B cell (primary cell): ENCODE measurements around the gene FRMPD2.

ENCODE experiments used
- EZH2 ChIP-seq: IDR thresholded peaks from 2 replicates; pipeline ENCODE4 v1.6.1; 2012; ENCODE audit warnings: borderline replicate concordance, low read depth, mild to moderate bottlenecking, moderate library complexity, low read length; ENCODE audit not compliant: insufficient read depth, poor library complexity, severe bottlenecking
- TF ChIP-seq, protein P1 (sequence below): fragments of 200-600 bp; IDR thresholded peaks from one replicate; pipeline ENCODE4 v1.8.0; 2022; ENCODE audit warnings: antibody characterized with exemption, mild to moderate bottlenecking

DNA sequence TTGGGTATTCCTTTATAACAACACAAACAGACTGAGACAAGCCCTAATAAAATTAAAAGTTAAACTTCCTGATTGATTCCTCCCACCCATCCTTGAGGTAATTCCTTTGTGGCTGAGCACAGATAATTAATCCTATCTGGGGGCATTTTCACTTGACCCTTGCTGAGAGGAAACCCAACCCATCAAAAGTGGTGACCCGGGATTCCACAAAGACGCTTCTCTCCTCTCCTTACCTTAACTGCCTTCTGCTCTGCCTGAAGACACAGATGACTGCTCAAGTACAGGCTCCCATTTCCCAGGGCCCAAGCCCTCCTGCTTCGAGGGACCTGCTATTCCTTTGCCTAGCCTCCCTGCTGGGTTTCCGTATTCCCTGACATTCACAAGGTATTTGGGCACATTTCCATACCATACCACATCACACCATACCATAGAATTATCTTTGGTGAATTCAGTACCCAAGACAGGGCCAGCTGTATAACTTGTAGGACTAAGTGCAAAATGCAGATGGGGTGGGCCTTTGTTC is 22.1 kb upstream of the FRMPD2 start:
- TF ChIP-seq, protein P1, sequence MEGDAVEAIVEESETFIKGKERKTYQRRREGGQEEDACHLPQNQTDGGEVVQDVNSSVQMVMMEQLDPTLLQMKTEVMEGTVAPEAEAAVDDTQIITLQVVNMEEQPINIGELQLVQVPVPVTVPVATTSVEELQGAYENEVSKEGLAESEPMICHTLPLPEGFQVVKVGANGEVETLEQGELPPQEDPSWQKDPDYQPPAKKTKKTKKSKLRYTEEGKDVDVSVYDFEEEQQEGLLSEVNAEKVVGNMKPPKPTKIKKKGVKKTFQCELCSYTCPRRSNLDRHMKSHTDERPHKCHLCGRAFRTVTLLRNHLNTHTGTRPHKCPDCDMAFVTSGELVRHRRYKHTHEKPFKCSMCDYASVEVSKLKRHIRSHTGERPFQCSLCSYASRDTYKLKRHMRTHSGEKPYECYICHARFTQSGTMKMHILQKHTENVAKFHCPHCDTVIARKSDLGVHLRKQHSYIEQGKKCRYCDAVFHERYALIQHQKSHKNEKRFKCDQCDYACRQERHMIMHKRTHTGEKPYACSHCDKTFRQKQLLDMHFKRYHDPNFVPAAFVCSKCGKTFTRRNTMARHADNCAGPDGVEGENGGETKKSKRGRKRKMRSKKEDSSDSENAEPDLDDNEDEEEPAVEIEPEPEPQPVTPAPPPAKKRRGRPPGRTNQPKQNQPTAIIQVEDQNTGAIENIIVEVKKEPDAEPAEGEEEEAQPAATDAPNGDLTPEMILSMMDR = no peak
- TF ChIP-seq EZH2 = no peak
